Ovary (tissue), 9 donors: ENCODE measurements around the gene L3MBTL1. TPM values are rescaled to one million over a fixed set of nuclear protein-coding genes. Genes with fewer than 3 reads are reported as not detected.

Experiments used
- DNase-seq, 5 donors: peaks; one replicate each; pipeline ENCODE4 v3.0.0-alpha.2; 2019 to 2020
- H3K27ac ChIP-seq, 2 donors: fragments of 200-600 bp; one replicate each; pipeline versions ENCODE4 v1.5.1 to v1.8.0; 2019 to 2022
- H3K27me3 ChIP-seq: fragments of 200-600 bp; one replicate; pipeline ENCODE4 v1.8.0; 2022
- H3K36me3 ChIP-seq: fragments of 200-600 bp; sonication (generic); one replicate; pipeline ENCODE4 v1.5.1; 2019
- H3K4me1 ChIP-seq: one replicate; pipeline ENCODE4 v1.8.1; 2013; ENCODE audit warnings: mild to moderate bottlenecking, moderate library complexity; ENCODE audit not compliant: insufficient read depth
- H3K4me3 ChIP-seq: fragments of 200-600 bp; sonication (generic); one replicate; pipeline ENCODE4 v1.5.1; 2017
- H3K9me3 ChIP-seq, 2 donors: fragments of 200-600 bp in 1 of 2; sonication (generic) in 1 of 2; one replicate each; pipeline versions ENCODE4 v1.5.1 to v1.8.1; 2013 to 2019; ENCODE audit warnings: mild to moderate bottlenecking in 1 of 2, moderate library complexity in 1 of 2
- EP300 ChIP-seq: sonication (generic); formaldehyde crosslinking; IDR thresholded peaks from one replicate; pipeline ENCODE4 v1.6.1; 2017; ENCODE audit warnings: antibody characterized with exemption
- POLR2A ChIP-seq: fragments of 450-650 bp; IDR thresholded peaks from one replicate; pipeline ENCODE4 v1.6.1; 2017; ENCODE audit warnings: antibody characterized with exemption, mild to moderate bottlenecking, moderate library complexity
- WGBS, 3 donors: extraction: QIAGEN DNeasy Blood & Tissue Kit in 1 of 3; methylation state at CpG; one replicate each; pipeline versions ENCODE4 v1.1.5 to v1.1.7; 2013 to 2017; 5-methylcytosine and 5-hydroxymethylcytosine counted together
- intact Hi-C, 4 donors: fragments of 100-400 bp; cut with DNase I; formaldehyde crosslinking; loops; one replicate each; pipeline versions ENCODE4 v1.11.0 to v1.15.1; 2022 to 2023
- polyA plus RNA-seq, 2 donors: library from polyadenylated mRNA; stranded (reverse); fragments of 200-250 nt in 1 of 2; fragments of 350-450 nt in 1 of 2; fragmentation: Illumina TruSeq in 1 of 2; extraction: RNeasy Lipid Tissue Mini Kit (QIAGEN cat#74804) in 1 of 2; gene quantifications; one replicate each; pipeline ENCODE4 v1.2.3, GENCODE V29; 2013 to 2014
- total RNA-seq, 7 donors: library from RNA; depleted of rRNA in 2 of 7; stranded (reverse); fragments of >200 nt in 2 of 7; fragmentation: NEBNext Ultra II Directional in 3 of 7; extraction: Animal tissue kit (Norgen Biotek cat#: 25700) in 3 of 7; gene quantifications; one replicate each; pipeline versions ENCODE4 v1.1.0 to v1.2.4, GENCODE V29; 2016 to 2023
- TF ChIP-seq, protein P1 (sequence below), 3 donors: fragments of 450-650 bp in 2 of 3; fragments of 200-600 bp in 1 of 3; IDR thresholded peaks; one replicate each; pipeline versions ENCODE4 v1.5.1 to v1.8.0; 2016 to 2022; ENCODE audit warnings: antibody characterized with exemption in 3 of 3, mild to moderate bottlenecking in 1 of 3
- donor health status: DM: no; HTN: no; CAD: no; lungs with moderate emphysema.
- donor health status: DM: no; HTN: no; CAD: no.
- donor health status: Bipolar disorder and iron deficiency.
- donor health status: DM: yes; HTN: yes; CAD: no.
- donor health status: DM: no; HTN: no; CAD: no.
- donor health status: DM: yes; HTN: yes; CAD: no.

Gene L3MBTL1
- total and polyA plus RNA-seq, 9 donors = 8.0 to 22.9 (median 15.7) TPM

DNA sequence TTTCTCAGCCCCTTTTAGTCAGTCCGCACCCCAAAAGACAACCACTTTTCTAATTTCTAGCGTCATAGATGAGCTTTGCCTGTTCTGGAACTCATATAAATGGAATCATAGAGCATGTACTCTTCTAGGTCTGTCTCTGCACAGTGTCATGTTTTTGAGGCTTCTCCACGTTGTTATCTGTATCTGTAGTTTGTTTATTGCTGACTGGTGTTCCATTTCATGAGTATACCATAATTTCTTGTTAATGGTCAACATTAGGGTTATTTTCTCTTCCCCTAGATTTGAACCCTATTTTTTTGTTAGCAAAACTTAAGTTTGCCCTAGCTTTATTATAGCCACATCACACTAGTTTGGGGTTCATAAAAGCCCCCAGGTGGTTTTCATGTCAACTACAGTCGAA lies 35.2 kb downstream of the L3MBTL1 start:
- DNase-seq = no peak
- Histone ChIP-seq H3K4me3 (no peak overlapping the region), H3K27me3 (no peaks in the 10 kb centered on the region), H3K9me3 (no peaks in the 10 kb centered on the region), H3K27ac (no peak overlapping the region), H3K36me3 (no peaks in the 10 kb centered on the region), H3K4me1 (no peaks in the 10 kb centered on the region)
- intact Hi-C loops = no loop called here
- WGBS, 3 donors = 69% methylated on average over 4 of the region's 4 CpGs
- TF ChIP-seq POLR2A (no peak), EP300 (no peak)
- TF ChIP-seq, protein P1, sequence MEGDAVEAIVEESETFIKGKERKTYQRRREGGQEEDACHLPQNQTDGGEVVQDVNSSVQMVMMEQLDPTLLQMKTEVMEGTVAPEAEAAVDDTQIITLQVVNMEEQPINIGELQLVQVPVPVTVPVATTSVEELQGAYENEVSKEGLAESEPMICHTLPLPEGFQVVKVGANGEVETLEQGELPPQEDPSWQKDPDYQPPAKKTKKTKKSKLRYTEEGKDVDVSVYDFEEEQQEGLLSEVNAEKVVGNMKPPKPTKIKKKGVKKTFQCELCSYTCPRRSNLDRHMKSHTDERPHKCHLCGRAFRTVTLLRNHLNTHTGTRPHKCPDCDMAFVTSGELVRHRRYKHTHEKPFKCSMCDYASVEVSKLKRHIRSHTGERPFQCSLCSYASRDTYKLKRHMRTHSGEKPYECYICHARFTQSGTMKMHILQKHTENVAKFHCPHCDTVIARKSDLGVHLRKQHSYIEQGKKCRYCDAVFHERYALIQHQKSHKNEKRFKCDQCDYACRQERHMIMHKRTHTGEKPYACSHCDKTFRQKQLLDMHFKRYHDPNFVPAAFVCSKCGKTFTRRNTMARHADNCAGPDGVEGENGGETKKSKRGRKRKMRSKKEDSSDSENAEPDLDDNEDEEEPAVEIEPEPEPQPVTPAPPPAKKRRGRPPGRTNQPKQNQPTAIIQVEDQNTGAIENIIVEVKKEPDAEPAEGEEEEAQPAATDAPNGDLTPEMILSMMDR (IDR thresholded peaks at IDR 0.05) = no peak

DNA sequence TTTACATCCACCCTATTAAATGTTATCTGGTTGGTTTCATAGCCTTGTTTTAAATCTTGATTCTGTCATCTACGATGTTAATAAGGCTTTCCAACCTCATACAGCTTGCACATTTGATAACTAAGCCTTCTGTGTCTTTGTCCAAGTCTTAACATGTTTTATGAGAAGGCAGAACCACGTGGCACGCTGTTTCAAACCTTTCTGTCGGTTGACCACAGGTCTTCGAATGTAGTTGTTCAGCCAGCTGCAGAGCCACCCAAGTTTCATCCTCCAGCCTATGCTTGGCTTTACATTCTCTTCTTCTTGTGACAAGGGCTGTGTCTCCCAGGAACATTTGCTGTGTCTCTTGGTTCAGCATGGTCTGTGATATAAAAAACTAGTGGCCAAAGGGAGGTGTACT lies 35.6 kb downstream of the L3MBTL1 start:
- Histone ChIP-seq H3K27me3 (no peaks in the 10 kb centered on the region), H3K4me1 (no peaks in the 10 kb centered on the region), H3K36me3 (no peaks in the 10 kb centered on the region), H3K4me3 (no peak overlapping the region), H3K9me3 (no peaks in the 10 kb centered on the region), H3K27ac (no peak overlapping the region)
- no peak for DNase-seq
- WGBS, 3 donors = 83 to 92% (median 85%) methylated on average over 5 of the region's 5 CpGs
- TF ChIP-seq EP300 = no peak
- TF ChIP-seq, protein P1 (IDR thresholded peaks at IDR 0.05) = no peak
- TF ChIP-seq POLR2A = no peak
- intact Hi-C loops = no loop called here

DNA sequence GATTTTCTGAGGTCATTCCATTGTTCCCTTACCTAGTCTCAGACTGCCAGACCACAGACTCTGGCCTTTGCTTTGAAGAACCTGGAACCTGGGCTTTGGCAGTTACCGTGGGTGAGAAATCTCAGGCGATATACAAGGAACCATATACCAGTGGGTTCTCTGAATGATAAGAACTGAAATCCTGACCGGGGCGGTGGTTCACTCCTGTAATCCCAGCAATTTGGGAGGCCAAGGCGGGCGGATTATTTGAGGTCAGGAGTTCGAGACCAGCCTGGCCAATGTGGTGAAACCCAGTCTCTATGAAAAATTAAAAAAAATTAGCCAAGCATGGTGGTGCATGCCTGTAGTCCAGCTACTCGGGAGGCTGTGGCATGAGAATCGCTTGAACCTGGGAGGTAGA lies 37.0 kb downstream of the L3MBTL1 start:
- H3K27me3 ChIP-seq = no peaks in the 10 kb centered on the region
- no peak for DNase-seq
- H3K36me3 ChIP-seq = no peaks in the 10 kb centered on the region
- intact Hi-C loops = no loop called here
- no peaks in the 10 kb centered on the region for H3K4me1 ChIP-seq
- no peak overlapping the region for H3K27ac ChIP-seq
- no peak for TF ChIP-seq POLR2A
- TF ChIP-seq EP300 = no peak
- TF ChIP-seq, protein P1 (IDR thresholded peaks at IDR 0.05) = no peak
- H3K9me3 ChIP-seq = no peaks in the 10 kb centered on the region
- 92 to 94% (median 93%) methylated on average over 9 of the region's 9 CpGs for whole genome bisulfite sequencing, 3 donors
- H3K4me3 ChIP-seq = no peak overlapping the region

DNA sequence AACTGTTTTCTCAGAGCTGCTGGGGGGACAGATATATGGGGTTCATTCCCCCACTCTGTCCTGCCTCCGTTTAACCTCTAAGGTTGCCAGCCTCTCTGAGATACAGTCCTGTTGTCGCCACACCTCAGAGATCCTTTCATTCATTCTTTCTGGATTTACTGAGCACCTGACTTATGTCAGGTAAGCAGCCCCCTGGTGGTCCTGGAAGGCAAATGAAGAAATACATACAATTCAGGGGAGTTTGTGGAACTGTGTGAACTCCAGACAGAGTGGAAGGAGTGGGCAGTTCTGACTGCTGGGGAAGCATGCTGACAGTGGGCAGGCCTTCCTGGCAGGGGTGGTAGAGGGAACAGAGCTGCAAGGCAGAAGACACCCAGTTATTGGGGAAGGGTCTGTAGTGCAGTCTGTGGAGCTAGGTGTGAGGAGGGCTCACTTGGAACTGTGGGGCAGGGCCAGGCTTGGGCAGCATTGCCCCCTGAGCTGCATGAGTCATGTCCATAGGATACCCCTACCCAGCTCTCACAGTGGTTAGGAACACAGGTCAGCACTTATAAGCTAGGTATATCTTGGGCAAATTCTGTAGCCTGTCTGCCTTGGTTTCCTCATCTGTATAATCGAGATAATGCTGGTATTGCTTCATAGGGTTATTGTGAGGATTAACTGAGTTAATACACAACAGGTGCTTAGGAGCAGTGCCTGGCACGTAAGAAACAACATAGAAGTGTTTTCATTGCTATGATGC lies 38.5 kb downstream of the L3MBTL1 start:
- intact Hi-C loops = no loop called here
- WGBS, 3 donors = 84 to 93% (median 88%) methylated on average over 4 of the region's 4 CpGs
- no peaks in the 10 kb centered on the region for H3K36me3 ChIP-seq
- TF ChIP-seq, protein P1 (IDR thresholded peaks at IDR 0.05) = no peak
- TF ChIP-seq POLR2A (no peak), EP300 (no peak)
- no peaks in the 10 kb centered on the region for H3K27me3 ChIP-seq
- H3K9me3 ChIP-seq = no peaks in the 10 kb centered on the region
- no peak overlapping the region for H3K27ac ChIP-seq
- DNase-seq = no peak
- no peak overlapping the region for H3K4me3 ChIP-seq
- H3K4me1 ChIP-seq = no peaks in the 10 kb centered on the region
